Activated CD8-positive, alpha-beta memory T cell treated with anti-CD3 and anti-CD28 coated beads, Interleukin-2, amount 50 U/mL, for 1 hour (primary cell): ENCODE data around the gene SLC30A2.

Source experiments
- DNase-seq: peaks from one replicate; pipeline ENCODE4 v3.0.0-alpha.2; 2020; ENCODE audit errors: extremely low read depth

Gene SLC30A2

DNA sequence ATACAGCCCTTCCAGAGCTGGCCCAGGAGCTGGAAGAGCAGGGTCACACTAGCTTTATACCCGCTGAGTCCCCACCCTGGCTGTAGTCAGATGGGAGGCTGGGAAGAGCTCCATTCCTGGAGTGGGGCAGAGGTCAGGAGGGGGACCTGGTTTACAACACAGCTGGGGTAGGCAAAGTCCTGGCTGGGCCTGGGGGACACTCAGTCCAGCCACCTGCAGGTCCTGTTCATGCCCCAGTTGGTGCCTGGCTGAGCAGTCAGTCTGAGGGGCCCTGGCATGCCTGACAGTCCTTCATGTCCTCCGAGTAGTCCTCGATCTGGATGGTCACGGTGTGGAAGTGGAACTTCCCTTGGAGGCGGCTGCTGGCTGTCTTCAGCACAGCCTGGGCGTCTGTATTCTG, 7.0 kb downstream of the SLC30A2 start:
- no peak for DNase-seq

DNA sequence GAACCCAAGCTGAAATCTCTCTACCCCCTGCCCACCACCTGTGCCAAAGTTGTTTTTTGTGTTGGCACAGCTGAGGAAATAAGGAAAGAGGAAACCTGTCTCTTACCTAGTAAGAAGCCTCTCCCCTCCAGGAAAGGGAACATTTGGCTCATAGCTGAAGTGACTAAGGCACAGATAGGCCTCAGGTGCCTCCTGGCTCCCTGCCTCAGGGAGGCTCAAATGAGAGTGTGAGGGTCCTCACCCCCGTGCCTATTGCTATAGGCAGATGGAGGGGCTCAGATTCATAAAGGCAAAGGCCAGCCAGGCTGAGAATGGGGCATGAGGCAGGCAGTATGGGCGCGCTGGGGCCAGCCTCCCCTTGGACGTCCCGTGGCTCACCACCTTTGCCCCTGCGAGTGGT, 7.4 kb downstream of the SLC30A2 start:
- DNase-seq, result no peak

DNA sequence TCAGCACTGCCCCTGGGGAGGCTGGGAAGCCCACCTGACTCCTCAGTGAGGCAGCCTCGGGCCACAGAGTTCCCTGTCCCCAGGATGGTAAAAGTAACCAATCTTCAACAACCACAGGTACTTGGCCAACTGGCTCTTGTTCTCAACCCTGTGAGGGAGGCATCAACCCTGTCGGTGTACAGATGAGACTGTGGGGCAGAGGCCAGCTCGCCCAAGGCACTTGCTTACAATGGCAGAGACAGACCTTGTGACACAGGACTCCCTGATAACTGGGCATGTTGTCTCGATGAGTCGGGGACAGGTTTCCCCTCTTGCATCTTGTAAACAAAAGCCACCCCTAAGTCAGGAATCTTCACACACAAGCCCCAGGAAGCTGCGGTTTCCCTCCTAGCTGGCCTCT, 8.0 kb downstream of the SLC30A2 start:
- no peak for DNase-seq

DNA sequence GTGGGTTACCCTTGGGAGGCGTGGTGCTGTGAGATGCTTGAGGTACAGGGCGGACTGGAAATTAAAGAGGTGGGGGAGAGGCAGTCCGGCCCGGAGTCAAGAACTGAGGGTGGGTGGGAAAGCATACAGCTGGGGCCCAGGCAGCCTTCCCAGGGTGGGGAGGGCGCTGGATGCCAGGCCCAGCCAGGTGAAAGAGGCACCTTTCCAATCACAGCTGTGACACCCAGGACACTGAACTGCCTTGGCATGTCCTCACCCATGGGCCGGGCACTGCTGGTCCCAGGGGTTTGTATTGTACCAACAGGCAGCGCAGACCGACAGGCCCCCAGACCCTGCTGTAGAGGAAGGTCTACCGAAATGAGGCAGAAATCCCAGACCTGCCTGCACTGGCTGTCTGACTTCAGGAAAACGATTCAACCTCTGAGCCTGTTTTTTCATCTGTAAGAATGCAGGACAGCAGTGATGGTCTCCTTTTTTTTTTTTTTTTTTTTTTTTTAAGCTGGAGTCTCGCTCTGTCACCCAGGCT, 9.1 kb downstream of the SLC30A2 start:
- DNase-seq, result no peak

DNA sequence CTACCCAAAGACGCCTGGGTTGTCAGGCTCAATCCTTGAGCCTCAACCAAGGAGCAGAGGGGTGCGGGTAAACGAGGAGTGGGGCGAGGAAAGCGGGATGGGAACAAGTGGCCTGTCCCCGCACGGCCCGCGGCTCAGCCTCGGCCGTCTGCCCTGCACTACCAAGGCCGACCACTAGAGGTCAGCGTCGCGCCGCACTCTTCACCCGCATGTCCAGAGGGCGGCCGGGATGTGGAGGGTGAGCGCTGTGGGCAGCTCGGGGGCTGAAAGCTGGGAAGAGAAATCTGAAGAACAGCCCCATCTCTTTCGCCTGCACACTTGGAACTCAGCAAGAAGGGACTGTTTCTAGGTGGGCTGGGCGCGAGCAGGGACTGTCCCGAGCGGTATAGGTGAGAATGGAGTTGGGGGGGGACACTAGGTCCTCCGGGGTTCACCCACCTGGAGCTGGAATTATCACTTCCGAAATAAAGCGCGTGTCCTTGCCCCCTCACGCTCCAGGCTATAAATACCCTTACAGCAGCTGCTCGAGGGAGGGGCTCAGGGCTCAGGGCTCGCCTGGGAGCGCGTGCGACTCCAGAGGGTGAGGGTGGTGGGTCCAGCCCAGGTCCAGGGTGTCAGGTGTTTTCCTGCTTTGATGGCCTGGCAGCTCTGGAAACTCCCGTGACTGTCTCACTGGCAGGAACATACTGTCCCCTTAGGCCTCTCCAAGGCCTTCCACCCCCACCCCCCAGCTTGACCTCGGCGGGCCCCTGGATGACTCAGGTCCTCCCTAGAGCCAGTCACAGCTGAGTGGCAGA, 9.8 kb downstream of the SLC30A2 start:
- peak; percentile 23 for DNase-seq

DNA sequence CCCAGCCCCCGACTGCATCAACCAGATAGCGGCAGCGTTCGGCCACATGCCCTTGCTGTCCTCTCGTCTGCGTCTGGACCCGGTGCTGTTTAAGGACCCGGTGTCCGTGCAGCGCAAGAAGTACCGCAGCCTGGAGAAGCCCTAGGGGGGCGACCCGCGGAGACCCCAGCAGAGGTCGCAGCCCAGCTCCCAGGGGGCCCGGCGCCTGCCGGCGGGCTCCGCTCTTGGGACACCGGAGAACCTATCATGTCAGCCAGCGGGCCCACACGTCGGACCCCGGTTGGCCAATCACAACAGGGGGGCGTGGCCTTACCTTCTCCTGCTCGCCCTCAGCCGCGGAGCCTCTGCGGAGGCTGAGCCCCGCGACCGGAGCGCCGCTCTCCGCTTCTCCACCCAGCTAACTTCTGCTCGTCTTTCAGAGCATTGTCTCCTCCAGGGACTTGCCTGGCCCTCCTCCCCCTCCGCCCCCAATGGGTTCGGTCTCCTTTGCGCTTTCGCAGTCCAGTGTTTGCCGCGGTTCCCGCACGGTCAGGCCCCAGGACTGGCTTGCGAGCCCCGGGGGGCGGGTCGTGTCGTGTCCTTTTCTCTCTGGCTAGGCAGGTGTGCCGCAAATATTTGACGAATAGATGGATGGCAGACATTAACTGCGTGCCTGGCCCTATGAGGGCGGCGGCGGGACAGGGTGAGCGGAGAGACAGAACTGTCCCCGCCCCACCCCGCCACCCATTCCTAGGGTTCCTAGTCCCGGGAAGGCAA, 10.5 kb downstream of the SLC30A2 start:
- DNase-seq, result peak; percentile 86

DNA sequence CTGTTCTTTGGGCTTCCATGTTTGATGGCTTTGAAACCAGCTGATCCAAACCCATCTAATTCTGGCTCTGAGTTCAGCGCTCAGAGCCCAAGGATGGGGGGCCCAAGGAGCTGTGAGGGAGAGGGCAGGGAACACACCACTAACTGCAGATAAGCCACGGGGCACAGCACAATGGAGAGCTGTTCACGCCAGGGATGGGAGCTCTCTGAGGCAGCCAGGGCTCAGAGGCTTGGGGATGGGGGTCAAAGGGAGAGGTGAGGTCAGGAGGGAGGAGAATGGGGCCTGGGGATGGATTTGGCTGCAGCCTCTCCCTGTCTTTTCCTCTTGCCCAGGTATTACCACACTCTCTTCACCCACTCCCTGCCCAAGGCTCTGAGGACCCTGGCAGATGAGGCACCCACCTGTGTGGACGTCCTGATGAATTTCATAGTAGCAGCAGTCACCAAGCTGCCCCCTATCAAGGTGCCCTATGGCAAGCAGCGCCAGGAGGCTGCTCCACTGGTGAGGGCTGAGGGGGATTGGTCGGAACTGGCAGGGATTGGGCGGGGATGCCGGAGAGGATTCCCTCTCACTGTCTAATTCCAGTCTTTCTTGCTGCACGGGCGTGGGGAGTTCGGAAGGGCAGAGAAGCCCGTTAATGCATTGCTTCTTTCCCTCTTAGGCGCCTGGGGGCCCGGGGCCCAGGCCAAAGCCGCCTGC, 11.3 kb downstream of the SLC30A2 start:
- no peak for DNase-seq

DNA sequence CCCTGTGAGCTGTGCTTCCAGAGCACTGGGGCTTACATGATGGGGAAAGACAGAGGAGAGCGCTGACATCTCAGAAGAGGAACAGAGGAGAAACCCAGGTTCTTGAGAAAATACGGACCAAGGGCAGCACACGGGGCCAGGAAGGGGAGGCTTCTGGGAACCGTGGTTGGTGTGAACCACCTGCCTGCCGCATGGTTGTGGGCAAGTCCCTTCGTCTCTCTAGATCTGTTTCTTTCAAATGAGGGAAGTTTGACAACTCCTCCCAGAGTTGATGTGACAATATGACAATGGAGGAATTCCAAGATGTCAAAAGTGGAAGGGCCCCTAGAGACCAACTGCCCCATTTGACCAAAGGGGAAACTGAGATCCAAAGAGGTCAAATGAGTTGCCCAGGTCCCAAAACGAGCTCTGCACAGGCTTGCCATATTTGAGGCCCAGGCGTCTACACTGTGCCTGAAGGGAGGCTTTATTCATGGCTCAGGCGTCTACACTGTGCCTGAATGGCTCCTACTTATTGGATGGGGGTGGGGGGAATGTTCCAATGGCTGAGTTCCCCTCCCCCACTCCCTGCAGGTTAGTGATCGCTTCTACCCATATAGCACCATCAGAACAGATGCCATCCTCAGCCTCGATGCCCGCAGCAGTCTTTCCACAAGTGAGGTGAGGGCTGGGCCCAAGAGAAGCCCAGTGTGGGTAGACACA, 13.1 kb downstream of the SLC30A2 start:
- DNase-seq, result no peak

DNA sequence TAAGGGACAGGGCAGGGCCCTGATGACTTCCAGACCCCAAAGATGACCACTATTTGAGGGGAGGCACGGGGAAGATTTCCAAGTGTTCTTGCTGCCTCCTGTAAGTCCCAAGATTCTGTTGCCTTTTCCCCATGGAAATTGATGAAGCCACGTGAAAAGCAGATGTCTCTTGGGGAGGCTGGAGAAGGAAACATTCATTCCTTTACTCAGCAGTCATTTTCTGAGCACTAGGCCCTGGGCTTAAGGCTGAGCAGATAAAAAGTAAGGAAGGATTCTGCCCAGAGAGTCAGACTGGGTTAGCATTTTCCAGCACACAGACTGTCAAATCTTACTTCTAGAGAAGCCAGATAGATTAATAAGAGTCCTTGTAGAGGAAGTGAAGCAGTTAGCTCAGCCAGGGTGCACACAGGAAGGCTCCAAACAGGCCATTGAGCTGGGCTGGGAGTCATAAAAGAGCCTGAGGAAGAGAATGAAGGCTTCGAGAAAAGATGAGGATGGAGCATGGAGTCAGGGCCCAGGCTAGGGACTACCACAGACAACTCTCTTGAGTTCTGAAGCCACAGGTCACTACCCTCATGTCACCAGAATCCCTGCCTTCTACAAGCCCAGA, 14.2 kb downstream of the SLC30A2 start:
- no peak for DNase-seq

DNA sequence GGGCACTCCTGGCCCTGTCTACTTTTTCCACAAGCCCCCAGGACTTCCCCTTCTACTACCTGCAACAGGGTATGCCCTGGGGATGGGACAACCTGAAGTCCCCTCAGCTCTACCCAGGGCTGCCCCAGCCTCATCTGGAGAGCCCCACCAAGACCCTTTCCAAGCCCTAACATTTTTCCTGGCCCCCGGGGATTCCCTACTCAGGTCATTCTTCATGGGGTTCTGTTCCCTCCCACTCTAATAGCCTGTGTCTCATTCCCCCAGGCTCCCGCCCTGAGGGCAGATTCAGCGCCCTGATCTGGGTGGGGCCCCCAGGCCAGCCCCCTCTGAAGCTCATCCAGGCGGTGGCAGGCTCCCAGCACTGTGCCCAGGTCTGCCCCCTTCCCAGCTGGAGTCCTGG, 14.7 kb downstream of the SLC30A2 start:
- DNase-seq, result no peak

DNA sequence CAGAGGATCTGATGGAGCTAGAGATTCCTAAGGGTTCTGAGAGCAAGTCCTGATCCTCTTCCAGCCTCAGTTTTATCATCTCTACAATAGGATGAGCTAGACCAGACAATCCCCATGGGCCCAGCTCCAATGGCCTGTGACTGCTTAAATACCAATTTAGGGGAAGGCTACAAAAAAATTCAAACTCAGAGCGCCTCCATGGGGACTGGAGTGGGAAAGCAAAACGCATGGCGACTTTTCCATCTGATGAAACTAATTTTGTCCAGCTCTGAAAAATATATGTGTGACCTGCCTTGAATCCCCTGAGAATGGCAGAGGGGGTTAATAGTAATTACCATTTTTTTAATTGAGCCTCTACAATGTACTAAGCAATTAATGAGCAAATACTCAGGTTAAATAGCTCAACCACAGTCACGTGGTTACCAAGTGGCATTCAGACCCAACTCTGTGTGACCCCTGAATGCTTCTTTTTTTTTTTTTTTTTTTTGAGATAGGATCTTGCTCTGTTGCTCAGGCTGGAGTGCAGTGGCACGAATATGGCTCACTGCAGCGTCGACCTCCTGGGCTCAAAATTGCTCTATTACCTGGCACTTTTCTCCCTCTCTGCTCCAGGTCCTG, 15.9 kb downstream of the SLC30A2 start:
- no peak for DNase-seq

DNA sequence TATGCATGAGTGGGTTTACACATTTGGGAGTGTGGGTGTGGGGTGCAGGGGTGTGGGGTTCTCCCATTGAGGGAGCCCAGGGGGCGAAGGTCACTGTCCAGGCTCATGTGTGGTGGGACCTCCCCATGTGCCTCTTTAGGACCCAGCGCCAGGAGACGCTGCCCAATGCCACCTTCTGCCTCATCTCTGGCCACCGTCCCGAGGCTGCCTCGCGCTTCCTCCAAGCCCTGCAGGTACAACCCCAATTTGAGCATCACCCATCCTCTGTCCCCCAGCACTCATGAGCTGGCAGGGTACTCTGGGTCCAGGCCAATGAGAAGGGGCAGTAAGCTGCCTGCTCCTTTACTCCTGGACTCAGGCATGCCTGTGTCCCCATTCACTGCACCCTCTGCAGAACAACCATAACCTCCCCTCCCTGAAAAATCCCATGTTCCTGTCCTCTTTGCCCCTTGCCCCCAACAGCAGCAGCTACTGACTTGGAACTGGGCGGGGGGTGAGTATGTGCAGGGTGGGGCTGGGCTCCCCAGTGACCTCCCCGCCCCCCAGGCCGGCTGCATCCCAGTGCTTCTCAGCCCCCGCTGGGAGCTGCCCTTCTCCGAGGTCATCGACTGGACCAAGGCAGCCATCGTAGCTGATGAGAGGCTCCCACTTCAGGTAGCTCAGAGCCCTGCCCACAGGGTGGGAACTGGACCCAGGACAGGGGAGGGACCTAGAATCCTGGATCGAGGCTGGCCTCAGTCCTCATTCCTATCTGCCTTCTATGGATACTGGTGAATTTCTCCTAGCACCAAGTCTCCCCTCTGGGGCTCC, 16.7 kb downstream of the SLC30A2 start:
- DNase-seq, result no peak

DNA sequence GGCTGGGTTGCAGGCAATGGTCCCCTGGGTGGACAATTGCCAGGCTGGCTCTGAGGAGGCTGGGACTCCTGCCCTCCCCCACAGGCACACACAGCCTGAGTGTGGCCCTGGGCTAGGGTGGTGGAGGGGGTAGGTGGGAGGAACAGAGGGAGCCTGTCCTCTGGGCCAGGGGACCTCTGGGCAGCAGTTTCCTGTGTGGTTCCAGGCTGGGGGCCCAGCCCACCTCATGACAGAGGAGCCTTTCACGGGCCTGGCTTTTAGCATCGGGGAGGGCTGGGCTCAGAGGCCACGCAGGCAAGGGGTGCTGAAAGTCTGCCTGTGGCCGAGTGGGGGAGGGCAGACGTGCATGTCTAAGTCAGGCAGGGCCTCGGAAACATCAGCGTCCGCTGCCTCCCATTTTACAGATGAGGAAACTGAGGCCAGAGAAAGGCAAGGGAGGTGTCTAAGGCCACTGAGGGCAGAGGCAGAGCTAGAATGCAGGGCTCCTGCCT, 17.4 kb downstream of the SLC30A2 start:
- DNase-seq, result no peak

DNA sequence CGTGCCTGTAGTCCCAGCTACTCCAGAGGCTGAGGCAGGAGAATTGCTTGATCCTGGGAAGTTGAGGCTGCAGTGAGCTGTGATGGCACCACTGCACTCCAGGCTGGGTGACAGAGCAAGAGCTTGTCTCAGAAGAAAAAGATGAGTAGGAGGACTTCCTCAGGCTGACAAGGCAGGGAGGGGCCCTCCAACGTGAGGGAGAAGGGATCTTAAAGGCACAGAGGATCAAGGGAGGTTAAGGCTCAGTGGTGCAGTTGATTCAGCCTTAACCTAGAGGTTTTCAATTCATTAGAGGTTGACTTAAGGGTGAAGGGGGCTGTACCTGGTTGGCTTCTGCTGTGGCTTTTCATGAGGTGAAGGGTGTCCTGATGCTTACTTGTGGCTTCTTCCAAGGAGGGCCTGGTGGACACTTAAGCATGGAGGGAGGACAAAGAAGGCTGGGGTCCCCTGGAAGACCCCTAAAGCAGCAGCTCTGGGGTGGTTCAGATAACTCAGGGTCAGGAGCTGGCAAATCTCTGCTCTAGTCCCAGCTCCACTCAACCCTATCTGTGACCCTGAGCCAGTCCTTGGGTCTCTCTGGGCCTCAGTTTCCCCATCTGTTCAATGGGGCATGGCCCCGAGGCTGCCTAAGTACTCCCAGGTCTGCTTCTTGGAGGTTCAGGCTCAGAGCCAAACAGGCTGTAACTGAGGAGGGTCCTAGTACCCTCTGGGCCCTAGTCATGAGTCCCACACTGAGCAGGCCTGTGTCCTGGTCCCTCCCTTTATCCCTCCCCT, 18.0 kb downstream of the SLC30A2 start:
- DNase-seq, result no peak

DNA sequence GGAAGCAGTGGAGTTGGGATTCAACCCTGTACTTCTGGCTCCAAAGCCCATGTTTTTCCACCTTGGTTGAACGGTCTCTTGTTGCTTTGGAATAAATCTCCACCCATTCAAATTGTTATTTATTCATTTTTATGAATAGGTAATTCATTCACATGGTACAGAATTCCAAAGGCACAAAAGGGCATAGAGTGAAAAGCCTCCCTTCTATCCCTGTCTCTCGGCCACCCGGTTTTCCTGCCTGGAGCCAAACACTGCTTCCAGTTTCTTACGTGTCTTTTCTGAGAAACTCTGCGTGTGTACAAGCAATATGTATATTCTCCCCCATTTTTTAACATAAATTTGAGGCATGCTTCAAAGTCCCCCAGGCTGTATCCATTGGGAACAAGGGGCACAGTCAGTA, 20.4 kb downstream of the SLC30A2 start:
- DNase-seq, result no peak

DNA sequence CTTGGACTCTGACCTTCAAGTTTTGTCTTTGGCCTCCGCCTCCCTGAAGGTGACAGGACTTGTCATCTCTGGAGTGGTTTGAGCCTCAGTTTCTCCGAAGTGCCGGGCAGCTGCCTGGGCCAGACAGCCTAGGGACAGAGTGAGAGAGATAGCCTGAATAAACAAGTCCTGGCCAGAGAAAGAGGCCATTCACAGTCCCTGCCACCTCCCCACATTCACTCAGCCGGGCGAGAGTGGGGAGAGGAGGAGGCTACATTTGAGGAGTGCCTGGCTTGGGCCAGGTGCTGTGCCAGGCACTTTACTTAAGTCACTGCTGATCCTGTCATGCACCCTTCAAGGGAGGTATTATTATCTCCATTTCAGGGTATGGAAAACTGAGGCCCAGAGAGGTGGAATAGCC, 20.9 kb downstream of the SLC30A2 start:
- no peak for DNase-seq

DNA sequence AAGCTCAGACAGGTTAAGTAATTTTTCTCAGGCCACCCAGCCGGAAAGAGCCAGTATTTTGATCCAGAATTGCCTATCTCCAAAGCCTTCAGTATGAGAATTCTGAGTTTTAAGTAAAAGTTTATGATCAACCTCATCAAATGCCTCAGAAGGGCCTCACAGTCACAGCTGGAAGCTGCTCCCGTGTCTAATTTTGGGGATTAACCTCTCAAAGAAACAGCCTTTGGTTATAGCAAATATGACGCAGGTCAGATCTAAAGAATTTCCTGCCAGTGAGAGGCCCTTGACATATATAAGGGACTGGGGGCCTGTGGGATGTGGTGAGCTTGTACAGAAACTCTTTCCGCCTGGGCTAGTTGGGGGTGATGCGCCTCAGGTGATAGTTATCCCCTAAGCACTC, 22.1 kb downstream of the SLC30A2 start:
- no peak for DNase-seq

DNA sequence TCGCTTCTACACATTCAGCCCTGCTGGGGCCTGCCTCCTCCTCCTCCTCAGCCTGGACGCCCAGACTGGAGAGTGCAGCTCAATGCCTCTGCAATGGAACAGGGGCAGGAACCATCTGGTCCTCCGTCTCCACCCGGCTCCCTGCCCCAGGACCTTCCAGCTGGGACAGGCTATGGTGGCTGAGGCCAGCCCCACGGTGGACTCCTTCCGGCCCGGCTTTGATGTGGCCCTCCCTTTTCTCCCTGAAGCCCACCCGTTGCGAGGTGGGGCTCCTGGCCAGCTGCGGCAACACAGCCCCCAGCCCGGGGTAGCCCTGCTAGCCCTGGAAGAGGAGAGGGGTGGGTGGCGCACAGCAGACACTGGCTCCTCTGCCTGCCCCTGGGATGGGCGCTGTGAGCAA, 22.9 kb downstream of the SLC30A2 start:
- no peak for DNase-seq

DNA sequence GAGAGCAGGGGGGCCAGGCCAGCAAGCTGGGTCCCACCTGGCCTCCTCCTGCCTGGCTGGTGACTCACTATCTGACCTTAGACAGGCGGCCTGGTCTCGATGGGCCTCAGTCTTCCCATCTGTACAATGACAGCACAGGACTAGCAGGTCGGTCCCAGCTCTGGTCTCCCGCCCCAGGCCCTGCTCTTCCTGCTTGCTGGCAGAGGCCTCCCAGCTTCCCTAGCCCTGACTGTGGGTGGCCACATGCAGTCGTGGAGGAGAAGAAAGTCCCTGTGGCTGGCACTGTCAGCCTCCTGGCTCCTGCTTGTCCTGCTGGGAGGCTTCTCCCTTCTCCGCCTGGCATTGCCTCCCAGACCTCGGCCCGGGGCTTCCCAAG, 23.5 kb downstream of the SLC30A2 start:
- DNase-seq, result no peak
